ENCODE data around the gene GINS3.

DNA sequence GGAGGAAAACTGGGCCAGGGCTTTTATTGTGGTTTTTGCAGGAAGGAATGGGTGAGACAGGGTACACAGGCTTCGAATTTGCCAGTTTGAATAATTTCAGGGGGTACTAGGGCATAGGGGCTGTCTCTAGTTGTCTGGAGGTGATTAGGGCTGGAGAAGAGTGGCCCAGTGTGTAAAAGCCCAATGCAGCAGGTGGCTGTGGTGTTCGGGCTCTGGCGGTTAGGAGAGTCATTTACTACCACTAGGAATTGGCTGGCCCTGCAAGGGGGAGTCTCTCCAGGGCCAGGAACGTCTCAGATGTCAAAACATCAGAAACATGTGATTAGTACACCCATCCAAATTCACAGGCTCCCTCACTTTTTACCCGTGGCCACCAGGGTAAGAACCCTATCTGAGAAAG lies 50.3 kb downstream of the GINS3 start:
- TF ChIP-seq TAF1 (IDR thresholded peaks at IDR 0.05; ENCODE audit: borderline replicate concordance, low read depth, low read length) (no peak), POLR2A (IDR thresholded peaks at IDR 0.05; ENCODE audit: low read depth, low read length) (no peak)

All from GM12892 (cell line).